Loucy (cell line): ENCODE data around the gene MED1.
"Not testable (repeated sequence)": the region's sequence is repeated elsewhere in the genome, so short reads cannot be mapped to it uniquely, and the experiment has no call there.

Experiments used
- EZH2phosphoT487 ChIP-seq: fragments of 200-600 bp; IDR thresholded peaks from 2 replicates; pipeline ENCODE4 v1.6.1; 2018; ENCODE audit warnings: antibody characterized with exemption, mild to moderate bottlenecking, moderate library complexity, borderline replicate concordance
- TF ChIP-seq, protein P1 (sequence below): fragments of 200-600 bp; sonication (generic); conservative IDR thresholded peaks from 2 replicates; pipeline ENCODE4 v1.5.1; 2014; ENCODE audit warnings: mild to moderate bottlenecking, antibody characterized with exemption, low read length

DNA sequence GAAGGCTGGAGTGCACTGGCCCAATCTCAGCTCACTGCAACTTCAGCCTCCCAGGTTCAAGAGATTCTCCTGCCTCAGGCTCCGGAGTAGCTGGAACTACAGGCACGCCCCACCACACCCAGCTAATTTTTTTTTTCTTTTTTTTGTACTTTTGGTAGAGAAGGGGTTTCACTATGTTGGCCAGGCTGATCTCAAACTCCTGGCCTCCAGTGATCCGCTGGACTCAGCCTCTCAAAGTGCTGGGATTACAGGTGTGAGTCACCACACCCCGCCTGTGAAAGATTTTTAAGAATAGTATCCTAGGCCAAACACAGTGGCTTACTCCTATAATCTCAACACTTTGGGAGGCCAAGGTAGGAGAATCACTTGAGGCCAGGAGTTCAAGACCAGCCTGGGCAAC is 83.3 kb downstream of the MED1 start:
- TF ChIP-seq, protein P1, sequence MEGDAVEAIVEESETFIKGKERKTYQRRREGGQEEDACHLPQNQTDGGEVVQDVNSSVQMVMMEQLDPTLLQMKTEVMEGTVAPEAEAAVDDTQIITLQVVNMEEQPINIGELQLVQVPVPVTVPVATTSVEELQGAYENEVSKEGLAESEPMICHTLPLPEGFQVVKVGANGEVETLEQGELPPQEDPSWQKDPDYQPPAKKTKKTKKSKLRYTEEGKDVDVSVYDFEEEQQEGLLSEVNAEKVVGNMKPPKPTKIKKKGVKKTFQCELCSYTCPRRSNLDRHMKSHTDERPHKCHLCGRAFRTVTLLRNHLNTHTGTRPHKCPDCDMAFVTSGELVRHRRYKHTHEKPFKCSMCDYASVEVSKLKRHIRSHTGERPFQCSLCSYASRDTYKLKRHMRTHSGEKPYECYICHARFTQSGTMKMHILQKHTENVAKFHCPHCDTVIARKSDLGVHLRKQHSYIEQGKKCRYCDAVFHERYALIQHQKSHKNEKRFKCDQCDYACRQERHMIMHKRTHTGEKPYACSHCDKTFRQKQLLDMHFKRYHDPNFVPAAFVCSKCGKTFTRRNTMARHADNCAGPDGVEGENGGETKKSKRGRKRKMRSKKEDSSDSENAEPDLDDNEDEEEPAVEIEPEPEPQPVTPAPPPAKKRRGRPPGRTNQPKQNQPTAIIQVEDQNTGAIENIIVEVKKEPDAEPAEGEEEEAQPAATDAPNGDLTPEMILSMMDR, result not testable (repeated sequence)
- TF ChIP-seq EZH2phosphoT487, result not testable (repeated sequence)
